GM19025 (cell line): ENCODE measurements around the gene CPHXL.

Source experiments
- ATAC-seq: cut with Tn5 transposase; IDR thresholded peaks from one replicate; pipeline ENCODE4 v1.9.1; 2021; ENCODE audit warnings: mild to moderate bottlenecking, low read depth, moderate library complexity; ENCODE audit not compliant: unreplicated experiment

CPHXL gene

GRCh38 chr16:75703306-75703705 is 23.0 kb downstream of the CPHXL start:
- ATAC-seq = no peak

GRCh38 chr16:75702242-75702641 is 24.0 kb downstream of the CPHXL start:
- ATAC-seq = no peak

DNA sequence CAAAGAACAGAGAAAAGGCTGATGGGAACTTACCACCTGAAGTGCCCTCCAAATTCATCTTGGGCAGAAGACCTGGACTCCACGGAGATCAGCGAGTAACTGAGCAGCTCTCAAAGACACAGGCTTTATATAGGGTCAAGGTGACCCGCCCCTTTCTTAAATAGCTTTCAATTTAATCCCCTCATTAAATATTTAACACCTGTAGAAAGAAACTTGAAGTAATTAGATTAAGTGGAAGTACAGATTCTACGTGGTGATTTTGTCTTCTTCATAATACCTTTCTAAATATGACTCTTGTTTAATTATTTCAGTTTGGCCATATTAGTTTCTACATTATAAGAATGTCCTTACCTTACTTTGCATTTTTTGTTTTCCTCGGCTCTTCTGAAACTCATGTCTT is 24.9 kb downstream of the CPHXL start, which contains the start of gene DUXB:
DUXB (minus strand) TSS at position 101 of the 400 bp plus-strand sequence; CDS start at position 58, 43 bp downstream.
- ATAC-seq = no peak

DNA sequence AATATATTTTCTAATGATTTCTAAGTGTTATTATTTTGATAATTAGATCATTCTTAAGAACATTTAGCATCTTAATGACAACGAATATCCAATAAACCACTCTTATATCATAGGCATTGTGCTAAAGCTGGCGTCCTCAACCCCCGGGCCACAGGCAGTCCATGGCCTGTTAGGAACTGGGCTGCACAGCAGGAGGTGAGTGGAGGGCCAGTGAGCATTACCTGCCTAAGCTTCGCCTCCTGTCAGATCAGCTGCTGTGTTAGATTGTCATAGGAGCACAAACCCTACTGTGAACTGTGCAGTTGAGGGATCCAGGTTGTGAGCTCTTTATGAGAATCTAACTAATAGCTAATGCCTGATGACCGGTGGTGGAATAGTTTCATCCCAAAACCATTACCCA is 28.7 kb downstream of the CPHXL start:
- no peak for ATAC-seq

DNA sequence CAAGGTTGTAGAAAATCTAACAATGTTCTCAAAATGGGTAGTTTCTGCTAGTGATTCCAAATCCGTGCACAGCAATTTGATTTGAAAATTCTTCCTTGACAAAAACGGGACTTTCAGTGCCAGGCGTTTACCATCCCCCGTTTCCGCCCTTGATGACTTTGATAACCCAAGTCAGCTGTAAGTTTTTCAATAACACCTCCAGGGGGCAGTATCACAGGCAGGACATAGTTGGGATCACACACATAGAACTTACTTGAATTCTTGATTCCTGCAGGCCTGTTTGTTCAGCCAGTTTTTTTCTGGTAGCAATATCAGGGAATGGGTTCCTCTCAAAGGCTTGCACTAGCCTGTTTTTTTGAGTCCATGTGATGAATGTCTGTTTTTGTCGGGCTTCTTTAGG is 30.6 kb downstream of the CPHXL start:
- ATAC-seq = no peak

- no peak for ATAC-seq
Measured at GRCh38 chr16:75687361-75687760, 38.9 kb downstream of the CPHXL start.

DNA sequence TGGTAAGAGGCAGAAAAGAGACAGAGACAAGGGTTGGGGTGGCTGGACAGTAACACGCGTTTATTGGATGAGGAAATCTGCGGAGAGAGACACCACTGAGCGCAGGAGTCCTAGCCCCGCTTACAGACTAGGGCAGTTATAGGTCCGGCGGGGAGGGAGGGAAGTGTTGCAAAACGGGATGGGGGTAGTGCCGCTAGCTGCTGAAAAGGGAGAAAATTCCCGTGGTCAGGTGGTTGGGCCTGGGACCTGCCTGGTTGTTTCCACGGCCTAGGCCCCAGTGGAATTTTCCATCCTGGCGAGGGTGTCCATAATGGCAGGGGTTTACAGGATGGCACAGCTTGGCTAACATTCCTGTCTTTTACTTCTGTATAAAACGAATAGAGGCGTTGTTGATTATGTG is 44.0 kb downstream of the CPHXL start:
- ATAC-seq = no peak

- no peak for ATAC-seq
Measured at GRCh38 chr16:75679366-75679765, 46.9 kb downstream of the CPHXL start.

GRCh38 chr16:75676909-75677308 is 49.4 kb downstream of the CPHXL start, which contains the start of gene CPHXL2:
CPHXL2 (minus strand) TSS chr16:75677009; CDS start chr16:75676999, 10 bp downstream.
- no peak for ATAC-seq

GRCh38 chr16:75667503-75667902 is 58.8 kb downstream of the CPHXL start:
- ATAC-seq = no peak
